ENCODE measurements around the gene RASAL2. TPM values are rescaled to one million over a fixed set of nuclear protein-coding genes. Genes with fewer than 3 reads are reported as not detected.
"Not testable (repeated sequence)": the region's sequence is repeated elsewhere in the genome, so short reads cannot be mapped to it uniquely, and the experiment has no call there.

The RASAL2 gene
- total RNA-seq, 1 donor from 2014 or later, result 57.5 TPM

DNA sequence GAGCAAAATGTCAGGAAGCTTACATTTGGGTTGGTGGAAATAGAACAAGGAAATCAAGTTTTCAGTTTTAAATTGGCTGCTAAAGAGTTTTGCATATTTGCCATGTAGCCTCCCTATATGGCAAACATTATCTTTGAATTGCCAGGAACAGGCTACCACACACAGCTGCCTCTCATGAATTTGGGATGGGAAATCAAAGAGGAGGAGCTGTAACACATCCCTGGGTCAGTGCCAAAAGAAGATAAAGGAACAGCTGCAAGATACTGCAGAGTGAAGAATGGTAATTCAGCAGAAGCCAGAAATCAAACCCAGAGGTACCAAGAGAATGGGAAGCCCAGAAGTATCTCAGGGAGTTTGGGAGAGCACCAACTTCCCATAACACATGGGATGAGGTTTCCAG is 18.6 kb upstream of the RASAL2 start:
- intact Hi-C loops (cut with DNase I), result no loop called here
- TF ChIP-seq, protein P1, sequence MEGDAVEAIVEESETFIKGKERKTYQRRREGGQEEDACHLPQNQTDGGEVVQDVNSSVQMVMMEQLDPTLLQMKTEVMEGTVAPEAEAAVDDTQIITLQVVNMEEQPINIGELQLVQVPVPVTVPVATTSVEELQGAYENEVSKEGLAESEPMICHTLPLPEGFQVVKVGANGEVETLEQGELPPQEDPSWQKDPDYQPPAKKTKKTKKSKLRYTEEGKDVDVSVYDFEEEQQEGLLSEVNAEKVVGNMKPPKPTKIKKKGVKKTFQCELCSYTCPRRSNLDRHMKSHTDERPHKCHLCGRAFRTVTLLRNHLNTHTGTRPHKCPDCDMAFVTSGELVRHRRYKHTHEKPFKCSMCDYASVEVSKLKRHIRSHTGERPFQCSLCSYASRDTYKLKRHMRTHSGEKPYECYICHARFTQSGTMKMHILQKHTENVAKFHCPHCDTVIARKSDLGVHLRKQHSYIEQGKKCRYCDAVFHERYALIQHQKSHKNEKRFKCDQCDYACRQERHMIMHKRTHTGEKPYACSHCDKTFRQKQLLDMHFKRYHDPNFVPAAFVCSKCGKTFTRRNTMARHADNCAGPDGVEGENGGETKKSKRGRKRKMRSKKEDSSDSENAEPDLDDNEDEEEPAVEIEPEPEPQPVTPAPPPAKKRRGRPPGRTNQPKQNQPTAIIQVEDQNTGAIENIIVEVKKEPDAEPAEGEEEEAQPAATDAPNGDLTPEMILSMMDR (IDR thresholded peaks at IDR 0.05), result no peak
- Histone ChIP-seq H3K27me3 (no peaks in the 10 kb centered on the region), H3K36me3 (no peaks in the 10 kb centered on the region), H3K27ac (no peak overlapping the region), H3K4me1 (no peaks in the 10 kb centered on the region), H3K4me3 (no peak overlapping the region), H3K9me3 (no peaks in the 10 kb centered on the region)
- no peak for DNase-seq (ENCODE audit: low spot score in 2 of 2)

DNA sequence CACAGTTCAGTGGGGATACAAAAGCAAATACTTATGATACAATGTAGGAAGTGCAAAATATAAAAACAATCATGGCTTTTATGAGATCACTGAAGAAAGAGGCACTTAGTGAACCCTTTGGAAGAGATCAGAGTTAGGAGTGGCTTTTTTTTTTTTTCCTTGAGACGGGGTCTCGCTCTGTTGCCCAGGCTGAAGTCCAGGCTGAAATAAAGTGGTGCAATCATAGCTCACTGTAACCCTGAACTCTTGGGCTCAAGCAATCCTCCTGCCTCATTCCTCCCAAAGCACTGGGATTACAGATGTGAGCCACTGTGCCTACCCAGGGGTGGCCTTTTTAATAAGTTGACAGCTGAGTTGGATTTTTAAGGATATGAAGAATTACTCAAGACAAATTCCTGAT is 17.3 kb upstream of the RASAL2 start:
- H3K4me3 ChIP-seq, result no peak overlapping the region
- TF ChIP-seq, protein P1 (IDR thresholded peaks at IDR 0.05), result no peak
- intact Hi-C loops (cut with DNase I), result no loop called here
- H3K4me1 ChIP-seq, result no peaks in the 10 kb centered on the region
- H3K9me3 ChIP-seq, result no peaks in the 10 kb centered on the region
- H3K36me3 ChIP-seq, result no peaks in the 10 kb centered on the region
- no peak overlapping the region for H3K27ac ChIP-seq
- no peak for DNase-seq (ENCODE audit: low spot score in 2 of 2)
- H3K27me3 ChIP-seq, result no peaks in the 10 kb centered on the region

DNA sequence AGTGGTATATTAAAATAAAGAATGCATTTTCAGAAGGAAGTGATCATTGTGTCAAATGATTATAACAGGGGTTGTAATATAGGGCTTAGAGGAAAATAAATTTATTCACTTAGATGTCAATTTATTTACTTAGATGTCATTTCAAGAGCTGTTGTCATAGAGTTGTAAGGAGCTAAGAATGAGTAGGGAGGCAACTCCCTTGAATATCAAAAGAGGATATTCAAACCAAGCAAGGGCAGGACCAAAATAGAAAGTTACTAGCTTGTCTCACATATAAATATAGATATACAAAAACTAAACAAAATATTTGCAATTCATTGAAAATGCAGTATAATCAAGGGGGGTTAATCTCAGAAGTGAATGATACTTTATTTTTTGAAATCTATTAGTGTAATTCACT is 16.0 kb upstream of the RASAL2 start:
- DNase-seq (ENCODE audit: low spot score in 2 of 2), result no peak
- intact Hi-C loops (cut with DNase I), result no loop called here
- Histone ChIP-seq H3K36me3 (no peaks in the 10 kb centered on the region), H3K4me1 (no peaks in the 10 kb centered on the region), H3K27me3 (no peaks in the 10 kb centered on the region), H3K27ac (no peak overlapping the region), H3K9me3 (no peaks in the 10 kb centered on the region), H3K4me3 (no peak overlapping the region)
- TF ChIP-seq, protein P1 (IDR thresholded peaks at IDR 0.05), result no peak

DNA sequence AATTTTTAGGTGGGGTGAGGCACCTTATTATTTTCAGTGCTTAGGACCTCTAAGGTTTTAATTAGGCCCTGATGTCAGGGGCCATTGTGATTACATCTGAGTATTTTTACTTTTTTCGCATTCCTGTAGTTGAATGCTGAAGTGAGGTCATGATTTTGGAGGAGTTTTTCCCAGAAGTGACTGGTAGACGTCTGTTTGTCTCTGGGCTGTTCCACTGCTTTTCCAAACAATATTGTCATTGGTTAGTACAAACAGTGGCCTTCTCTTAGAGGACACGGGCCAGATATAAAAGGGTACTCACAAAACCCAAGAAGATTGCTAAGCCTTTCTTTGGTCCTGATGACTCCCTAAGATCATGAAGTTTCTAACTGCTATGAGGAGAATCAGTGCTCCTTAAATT is 7.6 kb upstream of the RASAL2 start:
- intact Hi-C loops (cut with DNase I), result no loop called here
- Histone ChIP-seq H3K9me3 (no peaks in the 10 kb centered on the region), H3K4me3 (no peak overlapping the region), H3K36me3 (no peaks in the 10 kb centered on the region), H3K4me1 (peaks cover 0 to 7% of the 10 kb centered on the region in 2 donors), H3K27me3 (no peaks in the 10 kb centered on the region), H3K27ac (peak overlapping the region; percentile 51 to 53)
- DNase-seq (ENCODE audit: low spot score in 2 of 2), result no peak
- TF ChIP-seq, protein P1 (IDR thresholded peaks at IDR 0.05), result no peak

DNA sequence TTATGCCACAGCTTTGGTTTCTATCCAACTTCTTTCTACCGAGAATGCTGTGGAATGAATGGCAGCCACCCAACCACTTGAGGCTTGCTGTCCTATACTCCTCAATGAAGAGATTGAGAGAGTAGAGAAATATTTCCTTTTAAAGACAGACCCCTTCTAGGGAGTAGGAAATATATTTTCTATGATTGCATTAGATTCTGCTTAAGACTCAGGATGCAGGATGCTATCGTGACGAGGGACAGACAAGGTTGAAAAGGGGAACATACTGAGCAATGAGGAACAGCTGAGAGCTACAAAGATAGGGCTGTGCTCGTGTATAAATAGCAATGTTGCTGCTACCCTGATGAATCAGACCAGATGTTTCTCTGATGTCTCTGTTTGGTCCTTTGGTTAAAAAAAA is 7.1 kb upstream of the RASAL2 start:
- Histone ChIP-seq H3K27me3 (no peaks in the 10 kb centered on the region), H3K36me3 (no peaks in the 10 kb centered on the region), H3K27ac (peak overlapping the region; percentile 51 to 53), H3K9me3 (no peaks in the 10 kb centered on the region), H3K4me1 (peaks cover 0 to 7% of the 10 kb centered on the region in 2 donors), H3K4me3 (no peak overlapping the region)
- DNase-seq (ENCODE audit: low spot score in 2 of 2), result no peak
- intact Hi-C loops (cut with DNase I), result no loop called here
- TF ChIP-seq, protein P1 (IDR thresholded peaks at IDR 0.05), result no peak

DNA sequence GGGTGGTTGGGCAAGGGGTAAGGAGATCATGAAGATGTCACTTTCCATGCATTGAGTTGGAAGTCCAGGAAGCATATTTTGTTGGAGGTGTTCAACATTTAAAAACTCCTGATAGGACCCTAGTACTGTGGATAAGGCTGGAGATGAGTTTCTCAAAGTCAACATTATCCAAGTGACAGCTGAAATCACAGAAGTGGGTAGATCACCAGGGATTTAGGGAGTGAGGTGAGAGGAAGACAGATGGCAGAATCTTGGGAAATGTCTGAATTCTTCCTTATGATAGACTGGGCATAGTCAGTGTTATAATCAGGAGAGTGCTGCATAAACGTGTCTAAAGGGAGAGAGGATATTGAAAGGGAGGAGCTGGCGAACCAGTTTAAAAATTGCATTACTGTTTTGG is 5.3 kb upstream of the RASAL2 start:
- Histone ChIP-seq H3K27ac (no peak overlapping the region), H3K4me1 (peaks cover 0 to 7% of the 10 kb centered on the region in 2 donors), H3K9me3 (no peaks in the 10 kb centered on the region), H3K36me3 (no peaks in the 10 kb centered on the region), H3K27me3 (no peaks in the 10 kb centered on the region), H3K4me3 (no peak overlapping the region)
- no peak for DNase-seq (ENCODE audit: low spot score in 2 of 2)
- intact Hi-C loops (cut with DNase I), result no loop called here
- TF ChIP-seq, protein P1 (IDR thresholded peaks at IDR 0.05), result no peak

DNA sequence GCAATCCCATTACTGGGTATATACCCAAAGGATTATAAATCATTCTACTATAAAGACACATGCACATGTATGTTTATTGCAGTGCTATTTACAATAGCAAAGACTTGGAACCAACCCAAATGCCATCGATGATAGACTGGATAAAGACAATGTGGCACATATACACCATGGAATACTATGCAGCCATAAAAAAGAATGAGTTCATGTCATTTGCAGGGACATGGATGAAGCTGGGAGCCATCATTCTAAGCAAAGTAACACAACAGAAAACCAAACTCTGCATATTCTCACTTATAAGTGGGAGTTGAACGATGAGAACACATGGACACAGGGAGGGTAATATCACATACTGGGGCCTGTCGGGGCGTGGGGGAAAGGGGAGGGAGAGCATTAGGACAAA is 2.5 kb upstream of the RASAL2 start:
- H3K9me3 ChIP-seq; H3K27ac ChIP-seq; H3K4me3 ChIP-seq; H3K4me1 ChIP-seq; DNase-seq (ENCODE audit: low spot score in 2 of 2); H3K27me3 ChIP-seq; H3K36me3 ChIP-seq: not testable (repeated sequence)
- intact Hi-C loops (cut with DNase I), result loop anchor here (10.0 kb wide), 1 partner anchor 933 kb away; the partner anchor contains the start of gene FAM20B

All from ascending aorta (tissue), 2 donors.